ENCODE measurements around the gene KLHL24.
"Not testable (repeated sequence)": the region's sequence is repeated elsewhere in the genome, so short reads cannot be mapped to it uniquely, and the experiment has no call there.

The KLHL24 gene

DNA sequence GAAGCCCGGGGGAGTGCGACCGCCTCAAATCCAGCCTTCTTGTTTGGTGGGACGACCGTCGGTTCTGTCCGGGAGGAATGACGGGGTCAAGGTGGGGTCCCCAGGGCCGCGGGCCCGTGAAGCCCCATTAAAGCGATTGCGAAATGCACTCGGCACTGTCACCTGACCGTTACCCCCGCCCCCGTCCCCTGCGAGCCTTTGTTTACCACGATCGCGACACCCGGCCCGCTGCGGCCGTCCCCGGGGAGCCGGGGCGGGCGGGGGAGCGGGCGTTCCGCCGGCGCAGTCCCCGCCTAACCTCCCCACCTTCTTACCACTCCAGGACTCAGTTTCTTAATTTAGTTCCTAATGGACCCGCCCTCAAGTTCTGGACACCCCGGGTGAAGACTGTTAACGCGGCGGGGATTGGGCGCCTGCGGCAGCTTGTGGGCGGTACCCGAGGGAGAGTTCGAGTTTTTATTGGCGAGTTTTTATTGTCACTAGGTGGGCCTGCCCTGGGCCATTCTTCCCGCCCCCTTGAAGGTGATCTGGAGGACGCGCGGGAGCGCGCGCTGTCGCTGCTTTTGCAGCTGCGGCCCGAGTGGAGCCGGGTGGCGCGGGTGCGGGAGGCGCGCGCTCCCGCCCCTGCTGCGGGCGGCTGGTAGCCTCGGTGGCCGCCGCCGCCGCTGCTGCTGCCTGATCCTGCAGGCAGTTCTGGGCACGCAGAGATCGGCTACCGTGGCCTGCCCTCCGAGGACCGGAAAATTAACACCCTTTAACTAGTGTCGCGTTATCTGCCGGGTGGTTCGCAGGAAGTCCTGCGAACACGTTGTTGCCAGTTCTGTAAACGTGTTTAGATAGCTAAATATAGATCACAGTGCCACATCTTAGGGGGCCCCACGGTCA, 1.0 kb downstream of the KLHL24 start:
- peak; percentile 97 for DNase-seq (ENCODE audit: low spot score)

DNA sequence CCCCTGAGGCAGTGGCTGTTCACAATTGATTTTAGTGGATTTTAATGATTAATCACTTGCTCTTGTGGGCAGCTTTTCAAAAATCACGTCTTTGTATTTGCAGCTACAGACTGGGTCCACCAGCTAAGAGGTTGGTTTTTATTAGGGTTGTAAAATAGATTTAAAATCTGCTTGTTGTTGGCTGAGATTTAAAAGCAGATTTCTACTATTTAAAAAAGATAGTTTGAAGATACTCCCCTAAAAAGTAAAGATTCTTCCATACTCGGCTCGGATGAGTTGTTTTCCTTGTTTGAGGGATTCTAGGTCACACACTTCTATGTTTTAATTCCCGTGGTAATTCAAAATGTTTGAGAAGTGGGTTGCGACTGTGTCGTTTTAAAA, 1.7 kb downstream of the KLHL24 start:
- no peak for DNase-seq (ENCODE audit: low spot score)

DNA sequence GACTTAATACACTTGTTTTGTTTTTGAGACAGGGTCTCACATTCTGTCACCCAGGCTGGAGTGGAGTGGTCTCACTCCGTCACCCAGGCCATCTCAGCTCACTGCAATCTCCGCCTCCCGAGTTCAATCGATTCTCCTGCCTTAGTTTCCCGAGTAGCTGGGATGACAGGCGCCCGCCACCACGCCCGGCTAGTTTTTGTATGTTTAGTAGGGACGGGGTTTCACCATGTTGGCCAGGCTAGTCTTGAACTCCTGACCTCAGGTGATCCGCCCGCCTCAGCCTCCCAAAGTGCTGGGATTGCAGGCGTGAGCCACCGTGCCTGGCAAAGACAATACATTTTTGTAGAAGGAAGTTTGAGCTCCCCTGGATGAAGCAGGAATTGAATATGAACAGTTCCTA, 2.2 kb downstream of the KLHL24 start:
- not testable (repeated sequence) for DNase-seq (ENCODE audit: low spot score)

DNA sequence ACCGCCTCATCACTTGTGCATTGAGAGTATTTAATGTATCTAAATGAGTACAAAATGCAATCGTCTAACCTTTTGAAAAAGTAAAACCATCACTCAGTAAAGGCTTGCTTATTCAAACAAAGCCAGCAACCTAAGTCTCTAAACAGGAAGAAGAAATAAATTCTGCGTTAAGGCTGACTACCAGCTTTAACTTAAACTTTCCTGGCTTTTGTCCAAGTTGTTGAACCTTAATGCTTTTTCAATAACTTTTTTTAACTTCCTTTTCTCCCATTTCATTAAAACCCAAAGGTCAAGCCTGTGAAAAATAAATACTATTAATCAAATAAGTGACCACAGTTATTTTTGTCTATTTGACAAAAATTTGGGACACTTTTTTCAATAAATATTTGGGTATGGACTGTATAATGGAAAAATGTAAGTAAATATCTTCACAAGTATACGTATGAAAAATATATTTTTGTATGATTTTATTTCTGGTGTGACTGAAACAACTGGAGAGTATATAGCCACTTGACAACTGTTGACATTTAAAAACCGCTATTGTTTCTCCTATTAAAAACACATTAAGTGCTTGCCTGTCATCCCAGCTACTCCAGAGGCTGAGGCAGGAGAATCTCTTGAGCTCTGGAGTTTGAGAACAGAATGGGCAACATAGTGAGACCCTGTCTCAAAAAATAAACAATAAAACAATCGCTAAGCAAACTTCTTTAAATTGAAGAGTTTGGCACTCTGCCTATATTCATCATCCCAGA, 2.9 kb downstream of the KLHL24 start:
- no peak for DNase-seq (ENCODE audit: low spot score)

DNA sequence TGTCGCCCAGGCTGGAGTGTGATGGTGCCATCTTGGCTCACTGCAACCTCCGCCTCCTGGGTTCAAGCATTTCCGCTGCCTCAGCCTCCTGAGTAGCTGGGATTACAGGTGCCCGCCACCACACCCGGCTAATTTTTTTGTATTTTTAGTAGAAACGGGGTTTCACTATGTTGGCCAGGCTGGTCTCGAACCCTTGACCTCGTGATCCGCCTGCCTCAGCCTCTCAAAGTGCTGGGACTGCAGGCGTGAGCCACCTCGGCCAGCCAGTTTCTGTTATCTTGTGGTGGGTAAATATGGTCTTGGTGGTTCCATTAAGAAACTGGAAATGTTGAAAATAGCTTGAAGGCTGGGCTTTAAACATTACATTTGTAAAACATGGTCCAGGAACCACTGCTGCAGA, 5.2 kb downstream of the KLHL24 start:
- not testable (repeated sequence) for DNase-seq (ENCODE audit: low spot score)

DNA sequence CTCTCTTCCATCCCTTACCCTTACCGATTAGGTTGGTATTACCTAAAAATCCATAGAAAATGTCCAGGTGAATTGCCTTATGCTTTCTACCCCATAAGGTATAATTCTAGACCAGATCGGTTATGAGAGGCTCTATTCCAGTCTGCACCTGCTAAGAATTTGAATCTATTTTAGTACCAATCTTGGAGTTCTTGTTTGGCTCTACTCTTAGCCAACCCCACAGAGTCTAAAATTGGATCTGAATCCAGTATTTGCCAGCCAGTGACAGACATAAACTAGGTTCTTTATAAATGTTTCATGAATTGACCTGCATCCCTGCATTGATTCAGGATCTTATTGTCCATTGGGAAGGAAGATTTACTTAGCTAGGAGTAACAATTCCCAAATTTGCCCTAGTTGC, 6.5 kb downstream of the KLHL24 start:
- DNase-seq (ENCODE audit: low spot score), result no peak

DNA sequence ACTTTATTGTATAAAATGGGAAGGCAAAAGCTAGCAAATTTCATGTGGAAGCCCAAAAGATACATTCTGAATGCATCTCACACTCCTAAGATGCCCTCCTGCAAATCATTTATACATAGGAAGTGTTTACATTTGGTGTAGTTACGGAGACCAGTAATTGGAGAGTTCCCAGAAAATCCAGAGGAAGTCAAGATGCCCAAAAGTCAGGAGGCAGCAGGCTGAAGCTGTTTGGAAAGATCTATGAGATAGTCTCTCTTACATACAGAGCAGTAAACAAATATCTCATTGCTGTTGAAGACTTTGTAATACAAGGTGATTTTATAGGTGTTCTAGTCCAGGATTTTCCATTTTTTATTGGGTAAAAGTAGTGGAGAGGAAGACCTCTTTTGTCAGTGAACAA, 8.8 kb downstream of the KLHL24 start:
- DNase-seq (ENCODE audit: low spot score), result no peak

DNA sequence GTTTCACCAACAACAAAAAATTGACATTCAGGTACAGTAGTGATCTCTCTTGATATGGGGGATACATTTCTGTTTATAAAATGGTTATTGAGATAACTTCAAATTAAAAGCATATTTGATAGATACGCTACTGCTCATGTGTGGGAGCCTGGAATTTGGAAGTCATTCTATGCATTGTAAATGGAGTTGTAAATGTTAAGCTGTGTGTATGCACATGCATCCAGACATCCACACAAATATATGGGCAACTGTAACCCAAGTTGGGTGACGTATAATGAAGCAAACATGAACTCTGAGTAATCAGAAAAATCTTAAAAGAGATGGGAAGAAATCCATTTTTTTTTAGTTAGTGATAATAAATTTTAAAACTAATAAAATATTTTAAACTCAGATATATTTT, 9.8 kb downstream of the KLHL24 start:
- no peak for DNase-seq (ENCODE audit: low spot score)

DNA sequence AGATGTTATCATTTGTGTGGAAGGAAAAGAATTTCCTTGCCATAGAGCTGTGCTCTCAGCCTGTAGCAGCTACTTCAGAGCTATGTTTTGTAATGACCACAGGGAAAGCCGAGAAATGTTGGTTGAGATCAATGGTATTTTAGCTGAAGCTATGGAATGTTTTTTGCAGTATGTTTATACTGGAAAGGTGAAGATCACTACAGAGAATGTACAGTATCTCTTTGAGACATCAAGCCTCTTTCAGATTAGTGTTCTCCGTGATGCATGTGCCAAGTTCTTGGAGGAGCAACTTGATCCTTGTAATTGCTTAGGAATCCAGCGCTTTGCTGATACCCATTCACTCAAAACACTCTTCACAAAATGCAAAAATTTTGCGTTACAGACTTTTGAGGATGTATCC, 15.1 kb downstream of the KLHL24 start:
- no peak for DNase-seq (ENCODE audit: low spot score)

DNA sequence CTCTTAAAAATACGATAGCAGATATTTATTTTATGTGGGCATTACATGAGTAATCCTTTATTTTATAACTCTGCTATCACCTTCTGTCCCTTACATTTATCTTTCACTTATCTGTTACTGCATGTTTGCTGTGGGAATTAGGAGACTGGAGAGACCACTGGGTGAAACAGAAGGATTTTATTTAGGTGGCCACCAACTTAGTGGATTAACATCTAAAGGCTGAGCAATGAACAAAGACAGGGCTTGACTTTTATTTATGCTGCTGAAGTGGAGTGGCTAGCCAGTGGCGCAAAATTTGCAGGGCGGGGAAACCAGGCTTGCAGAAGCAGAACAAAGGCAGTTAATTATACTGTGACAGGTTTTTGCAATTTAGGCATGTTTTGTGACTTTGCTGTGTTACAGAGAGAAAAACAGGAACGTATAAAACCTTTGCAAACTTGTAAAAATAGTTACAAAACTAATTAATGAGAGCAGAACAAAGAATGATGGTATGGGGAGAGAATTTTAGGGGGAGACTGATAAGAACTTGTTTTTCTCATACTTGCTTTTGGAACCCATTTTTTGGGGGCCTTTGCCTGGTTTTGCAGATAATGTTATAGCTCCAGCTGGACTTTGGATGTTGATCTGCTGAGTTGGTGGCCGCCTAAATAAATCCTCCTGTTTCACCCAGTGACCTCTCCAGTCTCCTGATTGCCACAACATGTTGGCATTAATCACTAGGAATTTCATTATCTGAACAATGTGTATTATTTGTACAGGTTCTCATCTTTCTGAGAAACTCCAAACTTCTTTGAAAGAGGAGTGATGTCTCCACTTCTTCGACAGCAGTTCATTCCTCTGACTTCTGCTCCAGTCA, 18.0 kb downstream of the KLHL24 start:
- DNase-seq (ENCODE audit: low spot score), result no peak

DNA sequence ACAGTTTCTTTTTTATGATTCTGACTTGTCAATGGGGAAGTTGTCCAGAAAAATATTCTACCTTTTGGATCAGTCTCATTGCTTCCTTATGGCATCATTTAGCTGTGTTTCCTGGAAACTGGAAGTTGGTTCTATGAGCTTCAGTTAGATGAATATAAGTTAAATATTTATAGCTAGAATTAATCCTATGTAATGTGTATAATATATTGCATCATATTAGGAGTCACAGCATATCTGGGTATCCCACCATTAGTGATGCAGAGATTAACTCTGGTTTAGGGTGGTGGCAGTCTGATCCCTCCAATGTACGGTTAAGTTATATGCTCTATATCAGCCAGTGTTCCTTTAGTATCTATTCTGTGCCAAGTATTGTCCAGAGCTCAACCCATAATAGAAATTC, 19.3 kb downstream of the KLHL24 start:
- DNase-seq (ENCODE audit: low spot score), result no peak

DNA sequence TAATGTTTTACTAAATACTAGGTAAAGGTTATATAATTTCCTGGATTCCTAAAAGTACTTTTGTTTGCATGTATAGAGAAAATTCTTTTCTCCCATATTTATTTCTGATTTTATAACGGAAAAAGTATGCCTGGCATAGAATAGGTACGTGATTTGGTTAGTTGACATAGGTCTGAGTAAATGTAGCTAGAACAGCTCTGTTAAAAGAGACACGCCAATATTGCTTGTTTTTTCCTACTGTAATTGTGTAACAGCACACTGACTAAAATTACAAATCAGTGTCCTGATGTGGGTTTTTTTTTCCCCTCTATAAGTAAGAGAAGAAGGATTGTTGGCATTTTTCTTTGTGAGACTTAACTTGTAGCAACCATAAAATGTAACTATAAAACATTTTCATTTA, 26.7 kb downstream of the KLHL24 start:
- DNase-seq (ENCODE audit: low spot score), result no peak

DNA sequence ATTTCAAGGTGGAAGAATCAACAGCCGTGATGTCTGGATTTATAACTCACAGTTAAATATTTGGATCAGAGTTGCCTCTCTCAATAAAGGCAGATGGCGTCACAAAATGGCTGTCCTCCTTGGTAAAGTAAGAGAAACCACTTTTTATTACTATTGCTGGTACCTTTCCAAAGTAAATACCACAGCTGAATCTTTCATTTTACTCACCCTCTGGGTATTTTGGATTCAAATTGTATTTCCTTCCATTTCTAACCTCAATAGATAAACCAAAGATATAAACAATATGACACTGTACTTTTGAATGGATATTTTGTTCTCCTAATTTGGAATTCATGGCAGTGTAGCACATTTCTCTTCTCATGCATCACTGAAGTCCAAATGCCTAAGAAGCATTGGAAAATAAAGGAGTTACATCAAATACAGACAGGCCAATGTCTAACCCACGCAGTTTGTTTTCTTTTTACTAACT, 29.5 kb downstream of the KLHL24 start:
- peak; percentile 16 for DNase-seq (ENCODE audit: low spot score)

DNA sequence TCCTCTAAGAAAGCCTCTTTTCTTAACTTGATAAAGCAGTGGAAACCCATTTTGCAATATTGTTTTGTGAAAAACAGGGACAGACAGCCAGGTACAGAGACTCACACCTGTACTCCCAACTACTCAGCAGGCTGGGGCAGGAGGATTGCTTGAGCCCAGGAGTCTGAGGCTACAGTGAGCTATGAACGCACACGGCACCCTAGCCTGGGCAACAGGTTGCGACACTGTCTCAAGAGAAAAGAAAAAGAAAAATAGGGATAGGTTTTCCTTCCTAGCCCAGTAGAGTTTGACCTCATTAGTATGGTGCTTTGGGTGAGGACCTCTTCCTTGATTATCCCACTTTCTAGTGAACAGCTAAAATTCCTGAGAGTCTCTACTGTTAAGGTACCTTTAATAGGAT, 44.6 kb downstream of the KLHL24 start:
- DNase-seq (ENCODE audit: low spot score), result no peak

DNA sequence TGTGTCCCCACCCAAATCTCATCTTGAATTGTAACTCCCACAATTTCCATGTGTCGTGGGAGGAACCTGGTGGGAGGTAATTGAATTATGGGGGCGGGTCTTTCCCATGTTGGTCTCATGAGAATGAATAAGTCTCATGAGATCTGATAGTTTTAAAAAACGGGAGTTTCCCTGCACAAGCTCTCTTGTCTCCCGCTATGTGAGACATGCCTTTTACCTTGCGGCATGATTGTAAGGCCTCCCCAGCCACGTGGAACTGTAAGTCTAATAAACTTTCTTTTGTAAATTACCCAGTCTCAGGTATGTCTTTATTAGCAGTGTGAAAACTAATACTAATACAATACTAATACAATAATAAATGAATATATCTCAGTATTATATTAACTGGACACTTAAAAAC, 52.3 kb downstream of the KLHL24 start:
- no peak for DNase-seq (ENCODE audit: low spot score)

DNA sequence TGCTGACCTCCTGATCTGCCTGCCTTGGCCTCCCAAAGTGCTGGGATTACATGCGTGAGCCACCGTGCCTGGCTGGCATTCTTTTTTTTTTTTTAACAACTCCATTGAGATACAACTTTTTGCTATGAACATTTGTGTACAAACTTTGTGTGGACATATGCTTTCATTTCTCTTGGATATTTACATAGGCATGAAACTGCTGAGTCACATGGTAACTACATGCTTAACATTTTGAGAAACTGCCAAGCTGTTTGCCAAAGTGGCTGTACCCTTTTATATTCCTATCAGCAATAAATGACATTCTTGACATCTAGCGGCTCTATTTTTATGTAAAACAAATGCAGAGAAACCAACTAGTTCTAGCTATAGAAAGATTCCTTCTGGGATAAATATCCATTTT, 53.5 kb downstream of the KLHL24 start:
- DNase-seq (ENCODE audit: low spot score), result no peak

DNA sequence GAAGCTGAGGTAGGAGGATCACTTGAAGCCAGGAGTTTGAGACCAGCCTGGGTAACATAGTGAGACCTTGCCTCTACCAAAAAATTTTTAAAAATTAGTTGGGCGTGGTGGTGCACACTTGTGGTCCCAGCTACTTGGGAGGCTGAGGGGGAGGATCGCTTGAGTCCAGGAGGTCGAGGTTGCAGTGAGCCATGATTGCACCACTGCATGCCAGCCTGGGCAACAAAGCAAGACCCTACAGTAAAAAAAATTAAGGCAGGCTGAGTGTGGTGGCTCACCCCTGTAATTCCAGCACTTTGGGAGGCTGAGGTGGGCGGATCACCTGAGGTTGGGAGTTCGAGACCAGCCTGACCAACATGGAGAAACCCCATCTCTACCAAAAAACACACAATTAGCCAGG, 54.2 kb downstream of the KLHL24 start:
- not testable (repeated sequence) for DNase-seq (ENCODE audit: low spot score)

DNA sequence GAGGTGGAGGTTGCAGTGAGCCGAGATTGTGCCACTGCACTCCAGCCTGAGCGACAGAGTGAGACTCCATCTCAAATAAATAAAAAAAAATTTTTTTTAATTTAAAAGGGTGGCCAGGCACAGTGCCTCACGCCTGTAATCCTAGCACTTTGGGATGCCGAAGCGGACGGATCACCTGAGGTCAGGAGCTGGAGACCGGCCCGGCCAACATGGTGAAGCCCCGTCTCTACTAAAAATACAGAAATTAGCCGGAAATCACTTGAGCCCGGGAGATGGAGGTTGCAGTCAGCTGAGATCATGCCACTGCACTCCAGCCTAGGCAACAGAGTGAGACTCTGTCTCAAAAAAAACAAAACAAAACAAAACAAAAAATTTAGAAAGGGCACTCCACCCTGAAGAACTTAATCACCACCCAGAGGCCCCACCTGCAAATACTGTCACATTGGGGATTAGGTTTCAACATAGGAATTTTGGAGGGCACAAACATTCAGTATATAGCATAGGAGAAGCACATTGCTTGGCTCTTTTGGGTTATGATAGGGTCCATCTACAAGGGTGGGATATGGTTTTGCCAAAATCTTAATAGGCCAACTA, 55.1 kb downstream of the KLHL24 start:
- no peak for DNase-seq (ENCODE audit: low spot score)

DNA sequence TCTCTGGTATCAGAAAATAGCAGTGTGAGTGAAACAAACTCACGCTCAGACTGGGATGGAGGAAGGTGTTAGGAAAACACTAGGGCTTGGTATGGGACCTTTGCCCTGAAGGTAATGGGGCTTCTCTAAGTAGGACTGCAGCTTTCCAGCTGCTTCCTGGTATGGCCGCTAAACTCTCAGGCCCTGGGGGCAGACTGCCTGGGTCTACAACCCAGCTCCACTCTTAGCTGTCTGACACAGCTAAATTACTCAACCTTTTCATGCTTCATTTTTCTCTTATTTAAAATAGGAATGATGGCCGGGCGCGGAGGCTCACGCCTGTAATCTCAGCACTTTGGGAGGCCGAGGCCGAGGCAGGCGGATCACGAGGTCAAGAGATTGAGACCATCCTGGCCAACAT, 57.0 kb downstream of the KLHL24 start:
- DNase-seq (ENCODE audit: low spot score), result no peak

DNA sequence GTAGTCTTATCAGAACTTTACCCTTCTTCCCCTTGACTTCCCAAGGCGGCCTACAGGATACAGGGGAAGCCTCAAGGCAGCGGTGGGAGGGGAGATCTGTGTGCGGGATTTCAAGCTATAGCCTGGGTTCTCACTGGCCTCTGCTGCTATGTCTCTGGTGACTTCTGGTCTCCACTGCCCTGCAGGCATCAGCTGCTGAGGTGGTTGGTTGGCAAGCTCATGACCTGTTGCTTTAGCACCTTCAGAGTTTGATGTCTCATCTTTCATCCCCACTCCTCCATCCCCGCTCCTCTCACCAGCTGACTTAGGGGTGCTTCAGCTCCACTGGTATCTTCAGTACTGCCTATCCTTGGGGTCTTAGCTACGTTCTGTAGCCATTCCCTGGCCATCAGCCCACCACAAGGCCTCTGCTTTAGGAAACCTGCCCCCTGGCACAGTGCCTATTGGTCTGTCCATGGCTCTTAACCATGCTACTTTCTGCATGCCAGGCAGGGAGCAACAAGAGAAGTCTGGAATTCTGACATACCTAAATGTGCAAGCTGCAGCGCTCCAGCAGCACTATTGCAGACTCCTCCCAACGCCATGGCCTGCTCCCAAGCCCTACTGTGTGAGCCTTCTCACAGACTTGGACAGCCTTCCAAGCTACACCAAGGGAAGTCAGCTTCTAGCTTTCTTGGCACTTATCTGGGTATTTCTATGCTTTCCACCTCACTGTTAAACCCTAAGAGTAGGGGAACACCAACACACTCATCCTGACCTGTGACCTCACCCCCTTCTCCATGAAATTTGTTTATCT, 60.3 kb downstream of the KLHL24 start:
- no peak for DNase-seq (ENCODE audit: low spot score)

DNA sequence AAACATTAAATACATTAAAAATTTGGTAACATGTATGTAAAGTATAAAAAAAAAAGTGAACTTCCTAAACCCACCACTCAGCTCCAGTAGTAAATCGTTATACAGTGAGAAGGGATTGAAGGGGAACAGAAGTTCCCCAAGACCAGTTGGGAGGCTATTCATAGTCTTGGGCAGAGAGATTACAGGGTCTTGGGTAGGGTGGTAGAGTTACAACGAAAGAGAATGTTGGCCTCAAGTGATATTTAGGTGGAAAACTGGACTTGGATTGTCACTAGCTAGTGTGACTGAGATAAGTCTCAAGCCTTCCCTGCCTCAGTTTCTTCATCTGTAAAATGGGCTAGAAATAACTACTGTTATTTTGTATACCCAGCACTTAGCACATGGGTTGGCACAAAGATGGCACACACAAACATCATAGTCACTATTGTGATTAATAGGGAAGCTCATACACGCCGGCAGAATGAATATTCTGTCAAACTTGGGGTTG, 61.7 kb downstream of the KLHL24 start:
- no peak for DNase-seq (ENCODE audit: low spot score)
